HG03520 (cell line): Measurements from ENCODE around the gene STUB1.

Experiments
- ATAC-seq: cut with Tn5 transposase; IDR thresholded peaks from one replicate; pipeline ENCODE4 v1.9.1; 2021; ENCODE audit warnings: mild to moderate bottlenecking, moderate library complexity; ENCODE audit not compliant: unreplicated experiment

STUB1 gene

GRCh38 chr16:662597-662996 lies 17.6 kb upstream of the STUB1 start:
- no peak for ATAC-seq

DNA sequence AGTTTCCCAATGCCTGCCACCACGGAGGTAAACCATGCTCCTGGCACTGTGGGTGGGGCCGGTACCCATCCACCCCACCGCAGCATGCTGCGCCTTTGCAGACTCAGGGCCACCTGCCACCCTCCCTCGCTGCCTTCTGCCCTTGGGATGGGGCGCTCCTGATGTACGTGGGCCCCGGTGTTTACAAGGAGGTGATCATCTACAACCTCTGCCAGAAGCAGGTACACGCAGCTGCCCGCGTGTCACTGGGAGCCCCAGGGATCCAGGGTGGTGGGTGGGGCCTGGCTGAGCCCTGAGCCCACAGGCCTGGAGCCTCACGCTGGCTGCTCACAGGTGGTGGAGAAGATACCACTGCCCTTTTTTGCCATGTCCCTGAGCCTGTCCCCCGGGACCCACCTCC lies 13.6 kb upstream of the STUB1 start:
- no peak for ATAC-seq

DNA sequence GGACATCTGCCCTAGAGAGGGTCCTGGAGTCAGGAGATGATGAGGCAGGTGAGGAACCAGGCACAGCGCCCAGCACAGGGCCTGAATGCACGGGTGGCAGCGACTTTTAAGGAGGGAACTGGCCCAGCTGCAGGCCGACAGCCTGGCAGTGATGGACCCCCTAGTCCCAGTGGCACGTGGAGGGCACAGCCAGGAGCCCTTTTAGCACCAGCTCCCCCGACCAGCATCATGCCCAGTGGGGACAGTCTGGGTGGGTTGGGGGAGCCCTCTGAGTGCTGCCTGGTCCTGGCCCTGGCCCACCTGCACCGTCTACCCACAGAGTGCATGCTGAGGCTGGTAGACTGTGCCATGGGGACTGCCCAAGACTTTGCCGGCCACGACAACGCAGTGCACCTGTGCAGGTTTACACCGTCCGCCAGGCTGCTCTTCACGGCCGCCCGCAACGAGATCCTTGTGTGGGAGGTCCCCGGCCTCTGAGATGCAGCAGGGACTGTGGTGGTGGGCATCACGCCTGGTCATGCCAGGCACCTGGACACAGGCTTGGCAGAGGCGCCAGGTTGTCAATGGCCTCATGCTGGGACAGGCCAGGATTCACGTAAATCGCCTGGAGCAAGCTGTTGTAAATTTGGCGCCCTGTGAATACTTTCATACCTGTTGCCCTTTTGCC lies 13.0 kb upstream of the STUB1 start:
- ATAC-seq = no peak

- ATAC-seq = peak; percentile 82
Observed at GRCh38 chr16:667780-668518, 12.3 kb upstream of the STUB1 start, which contains the start of gene RHOT2. TSS of gene RHOT2 (plus strand) at chr16:668132. CDS start at chr16:668200, 68 bp downstream.

DNA sequence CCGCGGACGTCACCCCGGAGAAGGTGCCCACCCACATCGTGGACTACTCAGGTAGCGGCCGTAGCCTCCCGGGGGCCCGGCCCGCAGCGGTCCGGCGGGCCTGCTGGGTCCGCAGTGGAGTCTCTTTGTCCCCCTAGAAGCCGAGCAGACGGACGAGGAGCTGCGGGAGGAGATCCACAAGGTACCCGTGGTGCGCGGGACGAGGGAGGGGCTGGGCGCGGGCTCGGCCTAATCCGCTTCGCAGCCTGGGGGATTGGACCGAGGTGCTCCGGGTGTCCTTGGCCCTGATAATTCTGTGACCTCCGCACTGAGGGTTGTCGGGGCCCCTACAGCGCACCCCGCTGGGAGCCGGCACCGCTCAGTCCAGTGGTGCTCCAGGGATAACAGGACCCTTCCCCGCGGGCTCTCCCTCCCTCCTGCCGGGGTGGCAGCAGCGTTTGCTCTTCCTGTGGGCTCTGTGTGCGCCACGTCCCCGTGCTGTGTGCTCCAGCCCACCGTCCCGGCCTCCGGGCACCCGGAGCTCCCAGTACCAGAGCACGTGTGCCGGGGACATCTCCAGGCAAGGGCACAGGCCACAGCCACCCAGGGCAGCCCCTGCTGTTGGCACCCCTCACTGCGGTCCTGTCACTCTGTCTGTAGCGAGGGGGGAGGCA lies 11.6 kb upstream of the STUB1 start:
- ATAC-seq = no peak

DNA sequence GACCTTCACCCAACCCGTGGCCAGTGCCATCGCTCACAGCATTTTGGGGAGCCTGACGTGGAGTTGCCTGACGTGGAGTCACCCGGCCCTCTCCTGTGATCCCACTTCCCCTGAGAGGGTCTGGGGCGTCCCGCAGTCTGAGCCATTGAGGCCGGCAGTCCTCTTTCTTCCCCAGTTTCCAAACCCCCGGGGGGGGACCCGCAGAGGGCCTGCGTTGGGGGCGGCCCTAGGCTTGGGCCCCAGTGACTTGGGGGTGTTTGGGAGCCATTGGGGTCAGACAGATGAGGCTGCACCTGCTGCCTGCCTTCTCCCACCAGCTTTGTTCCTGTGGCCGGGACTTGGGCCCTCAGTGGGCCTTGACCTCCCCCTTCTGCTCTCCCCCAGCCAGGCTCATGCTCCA lies 10.5 kb upstream of the STUB1 start:
- no peak for ATAC-seq

GRCh38 chr16:670485-671352 lies 9.5 kb upstream of the STUB1 start:
- no peak for ATAC-seq

GRCh38 chr16:671353-672131 lies 8.7 kb upstream of the STUB1 start:
- ATAC-seq = no peak

DNA sequence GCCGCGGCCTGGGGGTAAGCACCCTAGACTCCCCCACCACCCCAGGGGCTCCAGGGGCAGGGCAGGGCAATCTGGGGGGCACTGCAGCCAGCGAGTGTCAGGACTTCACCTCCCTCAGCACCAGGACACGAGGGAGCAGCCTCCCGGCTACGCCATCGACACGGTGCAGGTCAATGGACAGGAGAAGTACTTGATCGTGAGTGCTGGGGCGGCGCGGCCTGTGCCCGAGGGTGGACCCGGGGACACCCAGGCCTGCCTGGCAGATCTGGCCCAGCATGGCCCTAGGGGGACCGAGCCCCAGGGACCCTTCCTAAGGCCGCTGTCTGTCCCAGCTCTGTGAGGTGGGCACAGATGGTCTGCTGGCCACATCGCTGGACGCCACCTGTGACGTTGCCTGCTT lies 7.8 kb upstream of the STUB1 start:
- ATAC-seq = no peak

DNA sequence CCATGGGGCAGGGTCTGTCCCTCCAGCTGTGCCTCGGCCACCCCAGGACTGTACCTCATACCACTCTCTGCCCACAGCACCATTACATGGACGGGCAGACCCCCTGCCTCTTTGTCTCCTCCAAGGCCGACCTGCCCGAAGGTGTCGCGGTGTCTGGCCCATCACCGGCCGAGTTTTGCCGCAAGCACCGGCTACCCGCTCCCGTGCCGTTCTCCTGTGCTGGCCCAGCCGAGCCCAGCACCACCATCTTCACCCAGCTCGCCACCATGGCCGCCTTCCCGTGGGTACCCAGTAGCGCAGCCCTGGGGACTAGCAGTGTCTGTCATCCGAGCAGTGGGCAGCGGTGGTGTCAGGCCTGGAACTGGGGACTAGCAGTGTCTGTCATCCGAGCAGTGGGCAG lies 7.4 kb upstream of the STUB1 start:
- ATAC-seq = no peak

DNA sequence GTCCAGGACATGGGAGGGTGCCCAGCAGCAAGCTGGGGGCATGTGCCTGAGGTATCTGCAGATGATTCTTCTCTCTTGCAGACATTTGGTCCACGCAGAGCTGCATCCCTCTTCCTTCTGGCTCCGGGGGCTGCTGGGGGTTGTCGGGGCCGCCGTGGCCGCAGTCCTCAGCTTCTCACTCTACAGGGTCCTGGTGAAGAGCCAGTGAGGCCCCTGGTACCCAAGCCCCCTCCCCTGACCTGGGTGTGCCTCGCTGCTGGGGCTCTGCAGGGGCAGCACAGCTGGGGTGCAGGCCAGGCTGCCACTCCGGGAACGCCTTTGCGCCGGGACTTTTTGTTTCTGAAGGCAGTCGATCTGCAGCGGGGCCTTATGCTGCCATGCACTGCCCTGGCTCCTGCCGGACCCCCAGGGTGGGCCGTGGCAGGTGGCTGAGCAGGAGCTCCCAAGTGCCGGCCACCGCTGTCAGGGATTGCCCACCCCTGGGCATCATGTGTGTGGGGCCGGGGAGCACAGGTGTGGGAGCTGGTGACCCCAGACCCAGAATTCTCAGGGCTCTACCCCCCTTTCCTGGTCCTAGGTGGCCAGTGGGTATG lies 6.7 kb upstream of the STUB1 start:
- no peak for ATAC-seq

GRCh38 chr16:674214-674881 lies 5.9 kb upstream of the STUB1 start:
- ATAC-seq = no peak

DNA sequence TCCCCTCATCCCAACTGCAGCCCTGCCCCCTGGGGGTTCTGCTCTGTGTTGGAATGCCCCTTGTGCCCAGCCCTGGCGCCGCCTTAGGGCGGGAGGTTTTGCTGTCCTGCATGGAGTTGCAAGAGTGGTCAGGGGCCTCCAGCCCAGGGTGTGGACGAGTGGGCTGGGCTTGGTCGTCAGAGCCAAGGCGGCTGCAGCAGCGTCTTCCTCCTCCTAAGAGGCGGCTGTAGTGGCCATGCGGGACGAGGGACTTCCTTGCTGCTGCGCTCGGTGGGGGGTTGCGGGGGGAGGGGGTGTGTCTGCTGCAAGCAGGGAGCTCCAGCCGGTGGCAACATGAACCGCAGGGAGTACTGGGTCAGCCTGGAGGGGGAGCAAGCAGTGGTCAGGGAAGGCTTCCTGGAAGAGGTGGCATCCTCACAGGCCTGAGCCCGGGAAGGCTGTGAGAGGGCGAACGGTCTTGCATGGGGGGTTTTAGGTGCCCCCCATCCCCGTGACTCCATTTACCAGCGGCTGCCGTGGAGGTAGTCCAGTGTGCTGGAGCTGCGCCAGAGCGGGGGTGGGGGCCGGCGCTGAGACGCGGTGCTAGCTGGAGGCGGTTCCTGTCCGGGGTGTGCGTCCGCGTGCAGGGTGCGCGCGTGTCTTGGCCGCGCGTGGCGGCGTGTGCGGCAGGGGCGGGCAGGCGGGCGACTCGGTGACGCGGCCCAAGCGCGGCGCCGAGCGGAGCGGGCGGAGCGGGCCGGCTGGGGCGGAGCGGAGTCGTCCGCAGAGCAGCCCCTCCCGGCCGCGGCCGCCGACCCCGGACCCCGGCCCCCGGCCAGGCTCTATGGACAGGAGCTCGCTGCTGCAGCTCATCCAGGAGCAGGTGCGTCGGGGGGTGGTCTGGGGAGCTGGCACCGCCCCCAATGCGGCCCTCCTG lies 5.0 kb upstream of the STUB1 start, which contains the start of gene RHBDL1:
Gene RHBDL1 (plus strand): TSS at position 704 of the 916 bp plus-strand sequence. CDS start 120 bp downstream, at position 824.
- no peak for ATAC-seq

GRCh38 chr16:675884-676564 lies 4.2 kb upstream of the STUB1 start:
- no peak for ATAC-seq

DNA sequence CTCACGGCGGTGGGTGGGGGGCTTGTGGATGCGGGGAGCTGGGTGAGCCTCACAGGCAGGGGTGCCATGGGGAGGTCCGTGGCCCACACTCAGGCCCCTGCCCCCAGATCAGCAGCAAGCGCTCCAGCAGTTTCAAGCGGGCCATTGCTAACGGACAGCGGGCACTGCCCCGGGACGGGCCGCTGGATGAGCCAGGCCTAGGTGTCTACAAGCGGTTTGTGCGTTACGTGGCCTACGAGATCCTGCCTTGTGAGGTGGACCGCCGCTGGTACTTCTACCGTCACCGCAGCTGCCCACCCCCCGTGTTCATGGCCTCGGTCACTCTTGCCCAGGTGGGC lies 3.7 kb upstream of the STUB1 start:
- ATAC-seq = no peak

GRCh38 chr16:676913-677312 lies 3.3 kb upstream of the STUB1 start:
- no peak for ATAC-seq

DNA sequence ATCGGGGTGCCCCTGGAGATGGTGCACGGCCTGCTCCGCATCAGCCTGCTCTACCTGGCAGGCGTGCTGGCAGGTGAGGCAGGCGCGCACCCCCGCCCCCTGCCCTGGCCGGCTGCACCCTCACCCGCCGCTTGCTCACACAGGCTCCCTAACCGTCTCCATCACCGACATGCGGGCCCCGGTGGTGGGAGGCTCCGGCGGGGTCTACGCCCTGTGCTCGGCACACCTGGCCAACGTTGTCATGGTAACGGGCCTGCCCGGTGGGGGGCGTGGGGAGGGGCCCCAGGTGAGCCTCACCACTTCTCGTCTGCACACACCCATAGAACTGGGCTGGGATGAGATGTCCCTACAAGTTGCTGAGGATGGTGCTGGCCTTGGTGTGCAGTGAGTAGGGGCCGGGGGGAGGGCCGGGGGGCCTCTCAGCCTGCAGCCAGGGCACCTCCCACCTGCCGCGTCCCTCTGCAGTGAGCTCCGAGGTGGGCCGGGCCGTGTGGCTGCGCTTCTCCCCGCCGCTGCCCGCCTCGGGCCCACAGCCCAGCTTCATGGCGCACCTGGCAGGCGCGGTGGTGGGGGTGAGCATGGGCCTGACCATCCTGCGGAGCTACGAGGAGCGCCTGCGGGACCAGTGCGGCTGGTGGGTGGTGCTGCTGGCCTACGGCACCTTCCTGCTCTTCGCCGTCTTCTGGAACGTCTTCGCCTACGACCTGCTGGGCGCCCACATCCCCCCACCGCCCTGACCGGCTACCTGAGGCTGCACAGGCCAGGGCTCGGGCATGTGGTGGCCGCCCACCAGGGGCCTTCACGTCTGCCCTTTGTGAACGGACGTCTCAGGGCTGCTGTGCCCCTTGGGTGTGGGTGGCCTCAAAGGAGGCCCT lies 2.7 kb upstream of the STUB1 start:
- no peak for ATAC-seq
